22Rv1 (cell line): ENCODE data around the gene ACTG1.

Source experiments
- H3K27ac ChIP-seq: fragments of 450-650 bp; 2 replicates; pipeline ENCODE4 v1.5.1; 2017
- ZFX ChIP-seq: fragments of 450-650 bp; IDR thresholded peaks from 2 replicates; pipeline ENCODE4 v1.6.1; 2017; ENCODE audit warnings: antibody characterized with exemption, borderline replicate concordance
- TF ChIP-seq, protein P1 (sequence below): fragments of 450-650 bp; IDR thresholded peaks from 2 replicates; pipeline ENCODE4 v1.5.1; 2017; ENCODE audit warnings: mild to moderate bottlenecking

The ACTG1 gene

GRCh38 chr17:81517009-81517338 is 4.4 kb upstream of the ACTG1 start:
- TF ChIP-seq, protein P1, sequence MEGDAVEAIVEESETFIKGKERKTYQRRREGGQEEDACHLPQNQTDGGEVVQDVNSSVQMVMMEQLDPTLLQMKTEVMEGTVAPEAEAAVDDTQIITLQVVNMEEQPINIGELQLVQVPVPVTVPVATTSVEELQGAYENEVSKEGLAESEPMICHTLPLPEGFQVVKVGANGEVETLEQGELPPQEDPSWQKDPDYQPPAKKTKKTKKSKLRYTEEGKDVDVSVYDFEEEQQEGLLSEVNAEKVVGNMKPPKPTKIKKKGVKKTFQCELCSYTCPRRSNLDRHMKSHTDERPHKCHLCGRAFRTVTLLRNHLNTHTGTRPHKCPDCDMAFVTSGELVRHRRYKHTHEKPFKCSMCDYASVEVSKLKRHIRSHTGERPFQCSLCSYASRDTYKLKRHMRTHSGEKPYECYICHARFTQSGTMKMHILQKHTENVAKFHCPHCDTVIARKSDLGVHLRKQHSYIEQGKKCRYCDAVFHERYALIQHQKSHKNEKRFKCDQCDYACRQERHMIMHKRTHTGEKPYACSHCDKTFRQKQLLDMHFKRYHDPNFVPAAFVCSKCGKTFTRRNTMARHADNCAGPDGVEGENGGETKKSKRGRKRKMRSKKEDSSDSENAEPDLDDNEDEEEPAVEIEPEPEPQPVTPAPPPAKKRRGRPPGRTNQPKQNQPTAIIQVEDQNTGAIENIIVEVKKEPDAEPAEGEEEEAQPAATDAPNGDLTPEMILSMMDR, result no peak
- no peak for TF ChIP-seq ZFX
- peak overlapping the region; percentile 100 for H3K27ac ChIP-seq

GRCh38 chr17:81516439-81516838 is 3.8 kb upstream of the ACTG1 start:
- H3K27ac ChIP-seq, result peak overlapping the region; percentile 100
- no peak for TF ChIP-seq ZFX
- TF ChIP-seq, protein P1, result no peak

DNA sequence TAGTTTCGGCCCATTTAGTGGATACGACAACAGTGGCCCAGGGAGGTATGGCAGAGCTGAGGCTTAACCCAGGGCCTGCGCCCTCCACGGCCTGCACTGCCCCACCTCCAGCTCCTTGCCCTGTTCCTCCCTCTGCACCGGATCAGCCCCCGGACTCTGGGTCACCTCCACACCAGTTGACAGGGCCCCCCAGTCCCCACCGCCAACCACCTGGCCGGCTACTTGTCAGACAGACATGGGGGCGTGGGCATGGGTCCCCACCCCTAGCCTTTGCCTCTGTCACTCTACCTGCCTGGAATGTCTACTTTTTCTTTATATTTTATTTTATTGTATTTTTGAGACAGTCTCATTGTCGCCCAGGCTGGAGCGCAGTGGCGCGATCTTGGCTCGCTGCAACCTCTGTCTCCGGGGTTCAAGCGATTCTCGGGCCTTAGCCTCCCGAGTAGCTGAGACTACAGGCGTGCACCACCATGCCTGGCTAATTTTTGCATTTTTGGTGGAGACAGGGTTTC is 3.0 kb upstream of the ACTG1 start:
- TF ChIP-seq, protein P1, result no peak
- no peak for TF ChIP-seq ZFX

GRCh38 chr17:81514739-81515529 is 2.3 kb upstream of the ACTG1 start:
- TF ChIP-seq ZFX, result no peak
- TF ChIP-seq, protein P1, result no peak

More for the DNA sequence above, 3.0 kb upstream of the ACTG1 start:
- peak overlapping the region; percentile 100 for H3K27ac ChIP-seq

DNA sequence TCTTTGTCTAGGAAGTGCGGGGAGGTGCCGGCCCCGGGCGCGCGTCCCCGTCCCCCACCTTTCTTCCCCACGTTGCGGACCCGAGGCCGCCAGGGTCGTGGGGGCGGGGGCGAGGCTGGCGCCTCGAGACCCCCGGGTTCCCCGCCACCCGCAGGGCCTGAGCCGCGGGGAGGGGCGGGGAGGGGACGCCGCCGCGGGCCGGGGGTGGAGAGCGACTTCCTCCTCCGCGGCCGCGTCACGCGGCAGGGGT is 1.8 kb upstream of the ACTG1 start:
- peak overlapping the region; percentile 100 for H3K27ac ChIP-seq
- TF ChIP-seq ZFX, result no peak
- TF ChIP-seq, protein P1, result no peak

More at GRCh38 chr17:81514739-81515529, 2.3 kb upstream of the ACTG1 start:
- H3K27ac ChIP-seq, result peak overlapping the region; percentile 100

DNA sequence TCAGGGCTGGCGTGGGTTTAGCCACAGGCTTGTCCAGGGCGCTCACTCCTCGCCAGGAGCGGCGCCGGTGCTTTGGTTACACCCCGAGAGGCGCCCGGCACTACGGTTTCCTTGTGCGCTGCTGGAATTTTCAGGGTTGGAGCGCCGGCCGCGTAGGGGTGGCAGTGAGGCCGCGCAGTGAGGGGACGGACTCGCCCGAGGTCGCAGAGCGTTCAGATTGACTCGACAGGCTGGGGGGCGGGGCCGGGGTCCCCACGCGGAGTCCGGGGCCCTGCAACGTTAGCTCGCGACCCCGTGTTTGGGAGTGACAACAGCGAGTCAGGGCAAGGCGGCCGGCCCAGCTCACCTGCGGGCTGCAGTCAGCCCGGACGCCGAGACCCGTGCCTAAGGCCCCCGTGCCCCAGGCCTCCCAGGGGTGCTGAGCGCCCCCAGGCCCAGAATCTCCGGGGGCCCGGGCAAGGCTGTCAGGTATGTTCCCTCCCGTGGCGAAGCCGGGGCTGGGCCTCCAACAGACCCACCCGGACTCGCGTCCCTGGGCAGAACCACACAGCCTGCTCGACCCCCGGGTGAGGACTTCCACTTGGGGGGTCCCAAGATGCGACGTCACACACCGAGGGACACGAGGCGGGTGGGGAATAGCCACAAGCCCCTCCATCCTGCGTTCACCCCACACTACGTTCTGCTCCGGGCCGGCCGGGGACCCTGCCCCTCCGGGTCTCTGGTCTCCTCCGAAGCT is 1.3 kb upstream of the ACTG1 start:
- peak overlapping the region; percentile 100 for H3K27ac ChIP-seq
- TF ChIP-seq ZFX, result no peak
- TF ChIP-seq, protein P1, result no peak

- peak overlapping the region; percentile 100 for H3K27ac ChIP-seq
- no peak for TF ChIP-seq ZFX
- TF ChIP-seq, protein P1, result 0 out of 2 replicates have a peak, but pooled peaks have one; percentile 9
Observed at GRCh38 chr17:81513372-81513752, 763 bp upstream of the ACTG1 start.
